ENCODE measurements around the gene CBR3.
"Not testable (repeated sequence)": the region's sequence is repeated elsewhere in the genome, so short reads cannot be mapped to it uniquely, and the experiment has no call there.

CBR3 gene

DNA sequence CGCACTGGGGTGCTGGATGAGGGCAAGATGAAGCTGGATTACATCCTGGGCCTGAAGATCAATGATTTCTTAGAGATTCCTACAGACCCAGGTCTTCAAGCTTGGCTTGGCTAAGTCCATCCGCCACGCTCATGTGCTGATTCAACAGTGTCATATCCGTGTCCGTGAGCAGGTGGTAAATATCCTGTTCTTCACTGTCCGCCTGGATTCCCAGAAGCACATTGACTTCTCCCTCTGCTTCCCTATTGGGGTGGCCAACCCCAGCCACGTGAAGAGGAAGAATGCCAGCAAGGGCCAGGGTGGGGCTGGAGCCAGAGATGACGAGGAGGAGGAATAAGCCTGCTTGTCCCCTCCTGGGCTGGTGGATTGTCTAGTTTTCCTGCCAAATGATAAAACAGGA is 2.2 kb upstream of the CBR3 start:
- H4K20me1 ChIP-seq: peaks cover 25% of the 10 kb centered on the region
- H3K9ac ChIP-seq: no peak overlapping the region
- no peak overlapping the region for H3K4me3 ChIP-seq
- H3K9me3 ChIP-seq: no peaks in the 10 kb centered on the region
- no peaks in the 10 kb centered on the region for H3K36me3 ChIP-seq
- no peak overlapping the region for H3K4me2 ChIP-seq
- H3K27me3 ChIP-seq: peaks cover 78% of the 10 kb centered on the region
- peaks cover 41% of the 10 kb centered on the region for H3K4me1 ChIP-seq
- H3K27ac ChIP-seq: no peak overlapping the region
- TF ChIP-seq Cebpa-rat (IDR thresholded peaks at IDR 0.05): no peak

DNA sequence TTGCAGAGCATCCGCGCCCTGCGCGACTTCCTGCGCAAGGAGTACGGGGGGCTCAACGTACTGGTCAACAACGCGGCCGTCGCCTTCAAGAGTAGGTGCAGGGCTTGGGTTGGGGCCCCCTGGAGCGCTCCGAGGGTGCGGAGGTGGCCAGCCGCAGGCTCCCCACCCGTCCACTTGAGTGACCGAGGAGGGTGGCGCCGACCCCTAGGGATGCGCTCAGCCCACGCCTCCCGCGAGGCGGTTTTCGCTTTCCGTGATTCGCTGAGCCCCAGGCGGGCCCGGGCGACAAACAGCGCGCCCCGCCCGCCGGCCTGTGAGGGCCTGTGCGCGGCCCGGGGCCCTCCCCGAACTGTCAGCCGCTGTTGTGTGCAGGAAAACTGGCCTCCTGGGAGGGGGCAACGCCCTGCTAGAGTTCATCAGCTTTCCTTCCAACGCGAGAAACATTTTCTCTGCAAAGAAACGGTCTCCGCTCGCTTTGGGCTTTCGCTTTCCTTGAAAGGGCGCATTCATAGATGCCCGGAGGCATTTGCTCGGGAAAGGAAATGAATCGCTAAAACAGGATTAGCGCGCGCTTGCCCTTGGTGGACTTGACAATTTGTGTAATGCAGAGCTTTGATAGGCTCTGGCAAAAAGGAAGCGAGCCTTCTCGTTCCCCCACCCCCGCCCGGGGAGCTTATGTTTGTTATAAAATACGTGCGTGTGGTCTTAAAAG is 668 bp downstream of the CBR3 start:
- H3K9ac ChIP-seq: peak overlapping the region; percentile 49
- H3K27ac ChIP-seq: no peak overlapping the region
- TF ChIP-seq Cebpa-rat (IDR thresholded peaks at IDR 0.05): no peak
- H3K27me3 ChIP-seq: peaks cover 71% of the 10 kb centered on the region
- H3K4me1 ChIP-seq: peaks cover 39% of the 10 kb centered on the region
- H3K36me3 ChIP-seq: no peaks in the 10 kb centered on the region
- no peaks in the 10 kb centered on the region for H3K9me3 ChIP-seq
- peak overlapping the region; percentile 96 for H3K4me2 ChIP-seq
- H3K4me3 ChIP-seq: peak overlapping the region; percentile 70
- peaks cover 25% of the 10 kb centered on the region for H4K20me1 ChIP-seq

DNA sequence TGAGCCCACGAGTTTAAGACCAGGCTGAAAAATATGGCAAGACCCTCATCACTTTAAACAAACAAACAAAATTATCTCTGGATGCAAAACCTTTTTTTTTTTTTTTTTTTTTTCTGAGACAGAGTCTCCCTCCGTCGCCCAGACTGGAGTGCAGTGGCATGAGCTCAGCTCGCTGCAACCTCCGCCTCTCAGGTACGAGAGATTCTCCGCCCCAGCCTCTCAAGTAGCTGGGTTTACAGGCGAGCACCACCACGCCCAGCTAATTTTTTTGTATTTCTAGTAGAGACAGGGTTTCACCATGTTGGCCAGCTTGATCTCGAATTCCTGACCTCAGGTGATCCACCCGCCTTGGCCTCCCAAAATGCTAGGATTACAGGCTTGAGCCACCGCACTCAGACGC is 4.9 kb downstream of the CBR3 start:
- H3K4me1 ChIP-seq: peaks cover 25% of the 10 kb centered on the region
- not testable (repeated sequence) for H3K27ac ChIP-seq, H3K4me2 ChIP-seq, H3K36me3 ChIP-seq, H3K4me3 ChIP-seq, H3K9me3 ChIP-seq, H3K9ac ChIP-seq
- H3K27me3 ChIP-seq: peaks cover 36% of the 10 kb centered on the region
- H4K20me1 ChIP-seq: peaks cover 16% of the 10 kb centered on the region

DNA sequence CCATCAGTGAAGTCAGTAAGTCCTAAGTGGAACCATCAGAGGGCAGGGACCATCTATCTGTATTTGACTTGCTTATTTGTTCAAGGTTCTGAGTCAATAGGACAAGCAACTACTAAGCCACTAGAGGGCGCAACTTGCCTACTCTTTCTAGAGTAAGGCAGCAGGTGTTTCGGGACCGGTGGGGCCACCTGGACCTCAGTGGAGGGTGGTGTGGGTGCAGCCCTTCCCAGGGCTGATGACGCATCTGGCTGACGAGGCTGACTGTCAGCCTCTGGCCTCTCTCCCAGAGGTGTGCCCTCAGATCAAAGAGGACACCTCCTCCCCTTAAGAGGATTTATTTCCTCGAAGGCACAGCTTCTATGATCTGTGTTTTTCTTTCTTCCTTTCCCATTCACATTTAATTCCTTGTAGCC is 6.6 kb downstream of the CBR3 start:
- Histone ChIP-seq H3K4me3 (no peak overlapping the region), H3K27ac (no peak overlapping the region), H3K4me1 (peaks cover 11% of the 10 kb centered on the region), H3K36me3 (no peaks in the 10 kb centered on the region), H3K27me3 (peaks cover 19% of the 10 kb centered on the region), H4K20me1 (peaks cover under 1% of the 10 kb centered on the region), H3K4me2 (no peak overlapping the region), H3K9me3 (no peaks in the 10 kb centered on the region), H3K9ac (no peak overlapping the region)
- no peak for TF ChIP-seq Cebpa-rat (IDR thresholded peaks at IDR 0.05)

DNA sequence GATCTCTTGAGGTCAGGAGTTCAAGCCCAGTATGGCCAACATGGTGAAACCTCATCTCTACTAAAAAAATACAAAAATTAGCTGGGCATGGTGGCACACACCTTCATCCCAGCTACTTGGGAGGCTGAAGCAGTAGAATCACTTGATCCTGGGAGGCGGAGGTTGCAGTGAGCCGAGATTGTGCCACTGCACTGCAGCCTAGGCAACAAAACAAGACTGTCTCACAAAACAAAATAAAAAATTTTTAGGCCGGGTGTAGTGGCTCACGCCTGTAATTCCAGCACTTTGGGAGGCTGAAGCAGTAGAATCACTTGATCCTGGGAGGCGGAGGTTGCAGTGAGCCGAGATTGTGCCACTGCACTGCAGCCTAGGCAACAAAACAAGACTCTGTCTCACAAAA is 9.4 kb downstream of the CBR3 start:
- H3K36me3 ChIP-seq, H3K9ac ChIP-seq, H3K4me2 ChIP-seq, H3K27me3 ChIP-seq, H3K4me3 ChIP-seq, H3K27ac ChIP-seq, H4K20me1 ChIP-seq, H3K4me1 ChIP-seq, H3K9me3 ChIP-seq: not testable (repeated sequence)

DNA sequence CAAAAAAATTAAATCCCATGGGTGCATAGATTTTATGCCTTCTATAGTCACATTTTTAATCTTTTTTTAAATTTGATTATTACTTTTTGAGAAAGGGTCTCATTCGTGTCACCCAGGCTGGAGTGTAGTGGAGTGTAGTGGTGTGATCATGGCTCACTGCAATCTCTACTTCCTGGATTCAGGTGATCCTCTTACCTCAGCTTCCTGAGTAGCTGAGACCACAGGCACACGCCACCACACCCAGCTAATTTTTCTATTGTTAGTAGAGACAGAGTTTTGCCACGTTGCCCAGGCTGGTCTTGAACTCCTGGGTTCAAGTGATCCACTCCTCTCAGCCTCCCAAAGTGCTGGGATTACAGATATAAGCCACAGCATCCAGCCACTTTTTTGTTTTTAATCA is 10.4 kb downstream of the CBR3 start:
- Histone ChIP-seq H3K27me3 (no peaks in the 10 kb centered on the region), H3K4me1 (peaks cover 9% of the 10 kb centered on the region), H4K20me1 (no peaks in the 10 kb centered on the region), H3K27ac (no peak overlapping the region), H3K4me3 (no peak overlapping the region), H3K4me2 (no peak overlapping the region), H3K9me3 (no peaks in the 10 kb centered on the region), H3K36me3 (no peaks in the 10 kb centered on the region), H3K9ac (no peak overlapping the region)
- TF ChIP-seq Cebpa-rat (IDR thresholded peaks at IDR 0.05): no peak

DNA sequence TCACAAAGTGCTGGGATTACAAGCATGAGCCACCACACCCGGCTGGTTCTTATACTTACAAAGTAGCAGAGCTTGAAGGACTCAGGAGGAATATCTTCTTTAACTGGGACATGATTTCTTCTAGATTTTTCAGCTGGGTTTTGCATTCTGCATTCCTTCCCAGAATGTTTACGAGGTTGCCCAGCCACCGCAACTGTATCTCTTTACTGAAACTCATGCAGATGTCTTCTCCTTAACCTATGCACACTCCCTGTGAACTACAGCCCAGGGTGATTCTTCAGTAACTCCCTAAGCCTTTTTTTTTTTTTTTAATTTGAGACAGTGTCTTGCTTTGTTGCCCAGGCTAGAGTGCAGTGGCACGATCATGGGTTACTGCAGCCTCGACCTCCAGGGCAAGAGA is 13.0 kb downstream of the CBR3 start:
- Histone ChIP-seq H3K9me3 (no peaks in the 10 kb centered on the region), H3K4me1 (peaks cover 18% of the 10 kb centered on the region), H3K27ac (no peak overlapping the region), H3K27me3 (no peaks in the 10 kb centered on the region), H4K20me1 (no peaks in the 10 kb centered on the region), H3K36me3 (no peaks in the 10 kb centered on the region), H3K4me2 (no peak overlapping the region), H3K9ac (no peak overlapping the region), H3K4me3 (no peak overlapping the region)
- TF ChIP-seq Cebpa-rat (IDR thresholded peaks at IDR 0.05): no peak

DNA sequence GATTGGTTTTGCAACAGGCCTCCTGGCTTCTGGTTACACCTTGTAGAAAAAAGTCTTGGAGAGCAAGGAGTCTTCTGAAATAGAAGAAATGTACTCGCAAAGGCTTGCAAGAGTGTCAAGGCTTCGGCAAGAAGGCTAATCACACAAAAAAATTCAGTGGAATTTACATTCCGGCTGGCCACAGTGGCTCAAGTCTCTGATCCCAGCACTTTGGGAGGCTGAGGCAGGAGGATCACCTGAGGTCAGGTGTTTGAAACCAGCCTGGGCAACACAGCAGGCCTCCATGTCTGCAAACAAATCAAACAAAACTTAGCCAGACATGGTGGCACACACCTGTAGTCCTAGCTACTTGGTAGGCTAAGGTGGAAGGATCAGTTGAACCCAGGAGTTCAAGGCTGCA is 14.0 kb downstream of the CBR3 start:
- TF ChIP-seq Cebpa-rat (IDR thresholded peaks at IDR 0.05): no peak
- Histone ChIP-seq H3K9ac (no peak overlapping the region), H3K27ac (no peak overlapping the region), H3K4me3 (no peak overlapping the region), H3K36me3 (no peaks in the 10 kb centered on the region), H3K4me1 (peaks cover 18% of the 10 kb centered on the region), H3K4me2 (no peak overlapping the region), H4K20me1 (no peaks in the 10 kb centered on the region), H3K9me3 (no peaks in the 10 kb centered on the region), H3K27me3 (no peaks in the 10 kb centered on the region)

DNA sequence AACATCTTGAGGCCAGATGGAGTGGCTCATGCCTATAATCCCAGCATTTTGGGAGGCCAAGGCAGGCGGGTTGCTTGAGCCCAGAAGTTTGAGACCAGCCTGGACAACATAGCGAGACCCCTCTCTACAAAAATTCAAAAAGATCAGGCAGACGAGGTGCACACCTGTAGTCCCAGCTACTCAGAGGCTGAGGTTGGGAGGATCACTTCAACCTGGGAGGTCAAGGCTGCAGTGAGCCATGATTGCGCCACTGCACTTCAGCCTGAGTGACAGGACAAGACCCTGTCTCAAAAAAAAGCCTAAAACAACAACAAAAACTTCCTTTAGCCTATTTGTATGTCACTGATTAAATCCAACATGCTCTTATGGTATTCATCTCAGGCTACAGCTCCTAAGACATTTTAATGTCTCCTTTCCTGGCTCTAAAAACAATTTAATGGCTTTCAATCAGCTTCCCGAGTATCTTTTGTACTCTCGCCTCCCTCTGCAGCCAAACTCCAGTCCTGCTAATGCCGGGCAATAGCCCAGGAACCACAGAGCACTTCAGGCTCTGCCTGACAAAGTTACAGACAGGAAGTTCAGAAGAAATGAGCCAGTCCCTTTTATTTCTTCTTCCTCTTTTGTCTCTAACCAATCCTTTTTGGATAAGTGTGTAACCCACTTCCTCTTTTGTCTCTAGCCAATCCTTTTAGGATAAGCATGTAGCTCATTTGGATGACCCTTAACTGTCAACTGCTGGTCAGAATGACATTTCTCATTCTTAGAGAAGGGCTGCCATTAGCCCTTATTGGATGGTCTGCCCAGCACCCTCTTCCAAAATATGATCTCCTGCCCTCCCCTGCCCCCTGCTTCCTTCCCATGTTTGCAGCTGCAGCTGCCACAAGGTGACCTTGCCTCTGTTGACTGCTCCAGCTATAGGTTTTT is 15.2 kb downstream of the CBR3 start:
- Histone ChIP-seq H3K9me3 (no peaks in the 10 kb centered on the region), H3K4me2 (peak overlapping the region; percentile 74), H4K20me1 (no peaks in the 10 kb centered on the region), H3K9ac (peak overlapping the region; percentile 30; the same call in 1 of the 2 replicates), H3K36me3 (no peaks in the 10 kb centered on the region), H3K4me1 (peaks cover 18% of the 10 kb centered on the region), H3K27me3 (no peaks in the 10 kb centered on the region), H3K27ac (peak overlapping the region; percentile 74), H3K4me3 (no peak overlapping the region)
- no peak for TF ChIP-seq Cebpa-rat (IDR thresholded peaks at IDR 0.05)

DNA sequence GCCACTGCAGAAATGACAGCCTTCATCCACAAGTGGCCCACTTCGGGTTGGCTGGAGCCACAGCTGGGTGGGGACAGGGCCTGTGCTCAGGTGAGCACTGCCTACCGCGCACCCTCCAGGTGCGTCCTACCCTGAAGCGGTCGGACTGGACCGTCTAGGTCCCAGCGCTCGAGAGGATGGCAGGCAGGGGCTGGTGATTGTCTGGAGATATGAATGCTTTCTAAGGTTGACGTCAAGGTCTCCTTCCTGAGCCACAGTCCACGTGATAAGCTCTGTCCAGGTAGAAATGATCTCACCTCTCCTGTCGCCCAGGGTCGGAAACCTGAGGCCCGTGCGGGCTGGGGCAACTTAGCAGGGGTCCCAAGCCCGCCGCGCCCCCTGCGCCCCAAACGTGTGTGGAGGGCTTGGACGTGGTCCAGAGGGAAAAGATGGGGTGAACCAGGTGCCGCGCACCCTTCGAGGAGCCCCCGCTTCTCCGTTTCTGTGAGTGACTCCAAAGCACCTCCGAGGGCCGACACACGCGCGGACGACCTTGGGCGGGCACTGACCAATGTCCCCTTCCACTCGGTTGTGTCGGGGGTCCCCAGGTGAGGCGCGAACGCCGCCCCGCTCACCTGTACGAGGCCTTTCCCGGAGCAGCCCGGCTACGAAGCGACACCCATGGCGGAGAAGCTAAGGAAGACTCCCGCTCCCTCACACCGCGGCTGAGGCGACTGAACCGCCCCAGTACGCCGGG is 20.9 kb downstream of the CBR3 start:
- Histone ChIP-seq H3K27me3 (no peaks in the 10 kb centered on the region), H3K27ac (0 out of 2 replicates have a peak overlapping the region, but pooled peaks have one; percentile 27), H4K20me1 (no peaks in the 10 kb centered on the region), H3K4me3 (peak overlapping the region; percentile 65), H3K4me2 (peak overlapping the region; percentile 97), H3K36me3 (no peaks in the 10 kb centered on the region), H3K4me1 (peaks cover 21% of the 10 kb centered on the region), H3K9ac (peak overlapping the region; percentile 67), H3K9me3 (no peaks in the 10 kb centered on the region)
- no peak for TF ChIP-seq Cebpa-rat (IDR thresholded peaks at IDR 0.05)
